Keratinocyte (primary cell): ENCODE data around the gene NINJ2. TPM values are rescaled to one million over a fixed set of nuclear protein-coding genes. Genes with fewer than 3 reads are reported as not detected.

Experiments used
- DNase-seq: peaks from one replicate; pipeline ENCODE4 v3.0.0-alpha.2; 2011; ENCODE audit warnings: low read depth, missing footprints, low spot score
- FAIRE-seq: peaks from 2 replicates; lab custom pipeline; 2011; peaks lifted over from hg19 to GRCh38; lab: Jason Lieb, UNC
- H2AFZ ChIP-seq: 2 replicates; pipeline ENCODE4 v1.6.0; 2012; ENCODE audit warnings: low read length, control low read depth, inconsistent platforms; ENCODE audit not compliant: control insufficient read depth
- H3K27ac ChIP-seq: 2 replicates; pipeline ENCODE4 v1.5.1; 2011; ENCODE audit warnings: low read length; ENCODE audit not compliant: control insufficient read depth, insufficient read depth
- H3K27me3 ChIP-seq: 3 replicates; pipeline ENCODE4 v1.6.0; 2011; ENCODE audit warnings: low read length; ENCODE audit not compliant: control insufficient read depth, insufficient read depth; ENCODE audit errors: extremely low read depth
- H3K36me3 ChIP-seq, 2 experiments: 2 replicates in 1 of 2; 3 replicates in 1 of 2; pipeline ENCODE4 v1.5.1; 2011; ENCODE audit warnings: low read length in 2 of 2, mild to moderate bottlenecking in 1 of 2; ENCODE audit not compliant: control insufficient read depth in 2 of 2, insufficient read depth in 2 of 2; ENCODE audit errors: extremely low read depth in 1 of 2
- H3K4me1 ChIP-seq: 3 replicates; pipeline ENCODE4 v1.5.1; 2011; ENCODE audit warnings: low read length; ENCODE audit not compliant: control insufficient read depth, insufficient read depth; ENCODE audit errors: extremely low read depth
- H3K4me2 ChIP-seq: 3 replicates; pipeline ENCODE4 v1.6.0; 2011; ENCODE audit warnings: low read depth, low read length; ENCODE audit not compliant: control insufficient read depth, insufficient read depth; ENCODE audit errors: extremely low read depth
- H3K4me3 ChIP-seq, 3 experiments: fragments of 200-600 bp in 1 of 3; sonication (generic) in 1 of 3; 2 replicates in 2 of 3; 3 replicates in 1 of 3; pipeline ENCODE4 v1.5.1; 2011 to 2016; ENCODE audit warnings: low read length in 3 of 3, mild to moderate bottlenecking in 3 of 3, control low read depth in 2 of 3, inconsistent platforms in 1 of 3, low read depth in 1 of 3, mixed read lengths in 1 of 3, mixed run types in 1 of 3, moderate library complexity in 1 of 3; ENCODE audit not compliant: control insufficient read depth in 2 of 3, insufficient read depth in 2 of 3; ENCODE audit errors: extremely low read depth in 1 of 3
- H3K79me2 ChIP-seq: 2 replicates; pipeline ENCODE4 v1.6.0; 2012; ENCODE audit warnings: low read length; ENCODE audit not compliant: control insufficient read depth, insufficient read depth
- H3K9ac ChIP-seq: 3 replicates; pipeline ENCODE4 v1.6.0; 2011; ENCODE audit warnings: low read length; ENCODE audit not compliant: control insufficient read depth, insufficient read depth; ENCODE audit errors: extremely low read depth
- H3K9me1 ChIP-seq: 3 replicates; pipeline ENCODE4 v1.6.0; 2011; ENCODE audit warnings: low read length; ENCODE audit not compliant: control insufficient read depth, insufficient read depth; ENCODE audit errors: extremely low read depth
- H3K9me3 ChIP-seq: 2 replicates; pipeline ENCODE4 v1.5.1; 2012; ENCODE audit warnings: low read depth, low read length; ENCODE audit not compliant: control insufficient read depth
- H4K20me1 ChIP-seq: 3 replicates; pipeline ENCODE4 v1.6.0; 2011; ENCODE audit warnings: low read length; ENCODE audit not compliant: control insufficient read depth, insufficient read depth; ENCODE audit errors: extremely low read depth
- EZH2 ChIP-seq: IDR thresholded peaks from one replicate; pipeline ENCODE4 v1.6.1; 2012; ENCODE audit warnings: inconsistent platforms, mild to moderate bottlenecking, low read length, moderate library complexity
- dilution Hi-C: fragments of 300-500 bp; cut with MboI; formaldehyde crosslinking; loops from one replicate; pipeline ENCODE4 v1.7.0; 2020; ENCODE audit warnings: low sequenced_read_pairs; ENCODE audit not compliant: extremely low pct_ligation_motif_present
- polyA plus RNA-seq, 5 experiments: library from polyadenylated mRNA; depleted of rRNA in 3 of 5; stranded (reverse) in 3 of 5; stranded (forward) in 1 of 5; unstranded in 1 of 5; fragments of >200 nt; gene quantifications; 1 replicate in 1 of 5; 2 replicates in 3 of 5; 3 replicates in 1 of 5; pipeline versions ENCODE4 v1.2.1 to v1.2.3, GENCODE V29; 2011 to 2012; ENCODE audit warnings: missing spikeins in 2 of 5, low read depth in 1 of 5, low replicate concordance in 1 of 5
- TF ChIP-seq, protein P1 (sequence below), 3 experiments: IDR thresholded peaks in 1 of 3; conservative IDR thresholded peaks in 1 of 3; optimal IDR thresholded peaks in 1 of 3; 2 replicates in 2 of 3; 3 replicates in 1 of 3; pipeline versions ENCODE3 to v1.5.1; 2011; ENCODE audit warnings: low read length in 3 of 3, mild to moderate bottlenecking in 3 of 3, moderate library complexity in 2 of 3, control low read depth in 1 of 3, inconsistent platforms in 1 of 3; ENCODE audit not compliant: insufficient read depth in 2 of 3; ENCODE audit errors: extremely low read depth in 1 of 3

The NINJ2 gene
- polyA plus RNA-seq, 1 donor (not counting 4 experiments of a cell fraction or from before 2014, with no cell fraction given): 0.58 TPM

GRCh38 chr12:623172-623864 is 39.9 kb downstream of the NINJ2 start:
- H3K4me2 ChIP-seq: no peak overlapping the region
- H2AFZ ChIP-seq: peak overlapping the region; percentile 7
- H3K27ac ChIP-seq: no peak overlapping the region
- H4K20me1 ChIP-seq: no peaks in the 10 kb centered on the region
- H3K79me2 ChIP-seq: no peaks in the 10 kb centered on the region
- no peak overlapping the region for H3K4me3 ChIP-seq
- H3K4me1 ChIP-seq: peaks cover 14% of the 10 kb centered on the region
- H3K9me3 ChIP-seq: no peaks in the 10 kb centered on the region
- TF ChIP-seq, protein P1, sequence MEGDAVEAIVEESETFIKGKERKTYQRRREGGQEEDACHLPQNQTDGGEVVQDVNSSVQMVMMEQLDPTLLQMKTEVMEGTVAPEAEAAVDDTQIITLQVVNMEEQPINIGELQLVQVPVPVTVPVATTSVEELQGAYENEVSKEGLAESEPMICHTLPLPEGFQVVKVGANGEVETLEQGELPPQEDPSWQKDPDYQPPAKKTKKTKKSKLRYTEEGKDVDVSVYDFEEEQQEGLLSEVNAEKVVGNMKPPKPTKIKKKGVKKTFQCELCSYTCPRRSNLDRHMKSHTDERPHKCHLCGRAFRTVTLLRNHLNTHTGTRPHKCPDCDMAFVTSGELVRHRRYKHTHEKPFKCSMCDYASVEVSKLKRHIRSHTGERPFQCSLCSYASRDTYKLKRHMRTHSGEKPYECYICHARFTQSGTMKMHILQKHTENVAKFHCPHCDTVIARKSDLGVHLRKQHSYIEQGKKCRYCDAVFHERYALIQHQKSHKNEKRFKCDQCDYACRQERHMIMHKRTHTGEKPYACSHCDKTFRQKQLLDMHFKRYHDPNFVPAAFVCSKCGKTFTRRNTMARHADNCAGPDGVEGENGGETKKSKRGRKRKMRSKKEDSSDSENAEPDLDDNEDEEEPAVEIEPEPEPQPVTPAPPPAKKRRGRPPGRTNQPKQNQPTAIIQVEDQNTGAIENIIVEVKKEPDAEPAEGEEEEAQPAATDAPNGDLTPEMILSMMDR (optimal IDR thresholded peaks at IDR 0.05 in 1 of 3, IDR thresholded peaks at IDR 0.05 in 1 of 3, conservative IDR thresholded peaks at IDR 0.05 in 1 of 3; ENCODE audit: extremely low read depth in 1 of 3, insufficient read depth in 2 of 3, low read length in 3 of 3): no peak
- TF ChIP-seq EZH2: no peak
- no peaks in the 10 kb centered on the region for H3K36me3 ChIP-seq
- DNase-seq: no peak
- FAIRE-seq: peak; percentile 23
- no peaks in the 10 kb centered on the region for H3K9me1 ChIP-seq
- no peaks in the 10 kb centered on the region for H3K27me3 ChIP-seq
- dilution Hi-C loops: no loop called here
- no peak overlapping the region for H3K9ac ChIP-seq

- Histone ChIP-seq H3K4me1 (peaks cover 7% of the 10 kb centered on the region), H3K27ac (no peak overlapping the region)
- FAIRE-seq: no peak
Observed at GRCh38 chr12:622416-622815, 40.8 kb downstream of the NINJ2 start.

More at GRCh38 chr12:622416-622815, 40.8 kb downstream of the NINJ2 start:
- Histone ChIP-seq H3K9ac (no peak overlapping the region), H2AFZ (no peak overlapping the region), H3K27me3 (no peaks in the 10 kb centered on the region), H3K4me3 (no peak overlapping the region), H3K4me2 (no peak overlapping the region), H3K79me2 (no peaks in the 10 kb centered on the region), H3K9me1 (no peaks in the 10 kb centered on the region), H3K36me3 (no peaks in the 10 kb centered on the region), H3K9me3 (no peaks in the 10 kb centered on the region), H4K20me1 (no peaks in the 10 kb centered on the region)
- TF ChIP-seq, protein P1 (optimal IDR thresholded peaks at IDR 0.05 in 1 of 3, IDR thresholded peaks at IDR 0.05 in 1 of 3, conservative IDR thresholded peaks at IDR 0.05 in 1 of 3; ENCODE audit: extremely low read depth in 1 of 3, insufficient read depth in 2 of 3, low read length in 3 of 3): no peak
- TF ChIP-seq EZH2: no peak
- dilution Hi-C loops: no loop called here
- no peak for DNase-seq
